ENCODE measurements around the gene COX19. TPM values are rescaled to one million over a fixed set of nuclear protein-coding genes. Genes with fewer than 3 reads are reported as not detected.

Gene COX19
- total RNA-seq, 4 donors from 2014 or later: 6.3 to 13.3 (median 9.7) TPM

DNA sequence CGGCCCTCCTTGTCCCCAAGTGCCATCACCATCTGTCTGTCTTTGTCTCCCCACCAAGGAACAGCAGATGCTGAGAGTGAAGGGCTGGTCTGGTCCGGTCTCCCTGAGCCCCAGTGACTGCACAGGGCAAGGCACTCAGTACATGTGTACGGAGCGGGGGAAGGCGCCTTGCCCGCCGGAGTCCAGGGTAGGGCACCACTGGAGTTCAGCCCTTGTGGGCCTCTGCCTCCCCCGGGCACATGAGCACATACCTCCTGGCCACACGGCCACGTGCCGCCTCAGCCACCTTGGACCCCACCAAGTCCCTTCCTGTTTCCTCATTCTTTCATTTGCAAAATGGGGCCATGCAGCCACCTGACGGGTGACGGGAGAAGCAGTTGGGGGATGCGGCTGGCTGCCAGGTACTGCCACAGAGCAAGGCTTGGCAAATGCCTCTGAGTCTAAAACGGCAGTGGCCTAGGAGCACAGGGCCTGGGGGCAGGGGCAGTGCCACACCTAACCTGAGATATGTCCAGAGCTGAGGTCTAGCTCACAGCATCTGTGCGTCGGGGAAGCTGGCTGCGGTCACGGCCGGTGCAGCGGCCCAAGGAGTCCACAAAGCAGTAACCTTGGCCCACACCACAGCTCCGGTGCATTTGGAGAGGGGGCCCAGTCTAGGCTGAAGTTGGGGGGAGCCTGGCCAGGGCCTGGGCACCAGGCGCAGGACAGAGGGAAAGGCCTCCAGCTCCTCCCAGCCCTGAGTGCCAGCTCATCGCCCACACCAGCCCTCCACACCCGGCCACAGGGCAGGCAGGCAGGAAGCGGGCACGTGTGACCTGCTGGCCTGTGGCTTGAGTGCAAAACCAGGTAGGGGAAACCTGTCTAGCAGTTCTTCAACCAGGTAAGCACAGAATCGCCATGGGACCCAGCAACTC is 26.1 kb downstream of the COX19 start:
- 88% methylated on average over 18 of the region's 28 CpGs for WGBS
- peaks cover 0 to 17% (median 3%) of the 10 kb centered on the region in 4 donors for H3K27me3 ChIP-seq
- intact Hi-C loops (cut with DNase I): no loop called here
- no peak overlapping the region for H3K4me3 ChIP-seq
- no peak overlapping the region for H3K27ac ChIP-seq (replicated peaks in 1 of 4)
- peaks cover 11 to 23% (median 20%) of the 10 kb centered on the region in 4 donors for H3K4me1 ChIP-seq
- TF ChIP-seq CTCF (IDR thresholded peaks at IDR 0.05) (no peak), POLR2AphosphoS5 (IDR thresholded peaks at IDR 0.05) (no peak), POLR2A (IDR thresholded peaks at IDR 0.05; ENCODE audit: low read depth) (no peak), EP300 (IDR thresholded peaks at IDR 0.05) (no peak)
- H3K36me3 ChIP-seq: peaks cover 0 to 9% (median 0%) of the 10 kb centered on the region in 4 donors
- DNase-seq (ENCODE audit: extremely low spot score): no peak
- no peaks in the 10 kb centered on the region for H3K9me3 ChIP-seq

- DNase-seq (ENCODE audit: extremely low spot score): no peak
- no peak overlapping the region for H3K27ac ChIP-seq (replicated peaks in 1 of 4)
- no peaks in the 10 kb centered on the region for H3K9me3 ChIP-seq
- peaks cover 0 to 9% (median 0%) of the 10 kb centered on the region in 4 donors for H3K36me3 ChIP-seq
- H3K27me3 ChIP-seq: peaks cover 0 to 6% (median 0%) of the 10 kb centered on the region in 4 donors
- TF ChIP-seq POLR2A (IDR thresholded peaks at IDR 0.05; ENCODE audit: low read depth) (no peak), POLR2AphosphoS5 (IDR thresholded peaks at IDR 0.05) (no peak), EP300 (IDR thresholded peaks at IDR 0.05) (no peak), CTCF (IDR thresholded peaks at IDR 0.05) (no peak)
- H3K4me1 ChIP-seq: peaks cover 0 to 9% (median 5%) of the 10 kb centered on the region in 4 donors
- 91% methylated on average over 37 of the region's 37 CpGs for WGBS
- intact Hi-C loops (cut with DNase I): no loop called here
- no peak overlapping the region for H3K4me3 ChIP-seq
Measured at GRCh38 chr7:947391-948210, 27.7 kb downstream of the COX19 start.

DNA sequence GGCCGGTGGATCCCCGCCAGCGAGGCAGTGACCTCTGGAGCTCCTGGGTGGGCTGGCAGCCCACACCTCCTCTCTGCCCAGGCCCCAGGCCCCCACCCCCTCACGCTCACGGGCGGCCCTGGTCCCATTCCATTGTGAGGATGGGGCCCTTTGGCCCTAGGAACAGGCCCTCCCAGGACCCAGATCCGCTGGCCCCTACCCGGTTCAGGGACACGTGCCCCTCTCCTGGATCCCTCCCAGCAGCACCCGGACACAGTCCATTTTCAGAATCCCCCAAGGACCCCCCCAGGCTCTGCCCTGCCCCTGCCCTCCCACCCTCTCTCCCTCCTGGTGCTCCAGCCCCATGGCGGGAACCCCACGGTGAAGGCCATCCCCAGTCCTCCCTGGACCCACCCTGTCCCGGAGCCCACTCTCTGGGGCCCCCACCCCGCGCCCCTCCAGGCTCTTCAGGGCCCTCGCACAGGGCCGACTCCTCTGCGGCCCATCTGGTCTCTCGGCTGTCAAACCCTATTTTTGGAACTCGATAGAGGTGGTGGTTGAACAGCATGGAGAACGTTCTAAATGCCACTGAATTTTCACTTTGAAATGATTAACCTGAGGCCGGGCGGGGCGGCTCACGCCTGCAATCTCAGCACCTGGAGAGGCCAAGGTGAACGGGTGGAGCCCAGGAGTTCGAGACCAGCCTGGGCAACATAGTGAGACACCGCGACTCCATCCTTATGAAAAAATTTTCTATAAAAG is 28.9 kb downstream of the COX19 start:
- DNase-seq (ENCODE audit: extremely low spot score): no peak
- peaks cover 0 to 9% (median 0%) of the 10 kb centered on the region in 4 donors for H3K36me3 ChIP-seq
- H3K4me1 ChIP-seq: no peaks in the 10 kb centered on the region
- WGBS: 83% methylated on average over 21 of the region's 29 CpGs
- no peaks in the 10 kb centered on the region for H3K27me3 ChIP-seq
- intact Hi-C loops (cut with DNase I): no loop called here
- no peak for TF ChIP-seq CTCF (IDR thresholded peaks at IDR 0.05)
- no peak overlapping the region for H3K4me3 ChIP-seq
- no peak overlapping the region for H3K27ac ChIP-seq (replicated peaks in 1 of 4)
- no peaks in the 10 kb centered on the region for H3K9me3 ChIP-seq

- Histone ChIP-seq H3K27me3 (no peaks in the 10 kb centered on the region), H3K4me1 (no peaks in the 10 kb centered on the region), H3K4me3 (no peak overlapping the region), H3K36me3 (peaks cover 0 to 9% (median 0%) of the 10 kb centered on the region in 4 donors), H3K27ac (replicated peaks in 1 of 4) (no peak overlapping the region), H3K9me3 (no peaks in the 10 kb centered on the region)
- 83% methylated on average over 8 of the region's 30 CpGs for WGBS
- intact Hi-C loops (cut with DNase I): no loop called here
- DNase-seq (ENCODE audit: extremely low spot score): no peak
- TF ChIP-seq POLR2A (IDR thresholded peaks at IDR 0.05; ENCODE audit: low read depth): no peak
- no peak for TF ChIP-seq POLR2AphosphoS5 (IDR thresholded peaks at IDR 0.05)
- no peak for TF ChIP-seq CTCF (IDR thresholded peaks at IDR 0.05)
- TF ChIP-seq EP300 (IDR thresholded peaks at IDR 0.05): no peak
Measured at GRCh38 chr7:945556-946255, 29.6 kb downstream of the COX19 start.
